HG02798 (cell line): Measurements from ENCODE around the gene GCK.
"Not testable (repeated sequence)": the region's sequence is repeated elsewhere in the genome, so short reads cannot be mapped to it uniquely, and the experiment has no call there.

Experiments
- ATAC-seq: cut with Tn5 transposase; IDR thresholded peaks from one replicate; pipeline ENCODE4 v1.9.1; 2021; ENCODE audit warnings: mild to moderate bottlenecking; ENCODE audit not compliant: unreplicated experiment, poor library complexity

GCK gene

GRCh38 chr7:44210107-44210506, 20.9 kb upstream of the GCK start:
- ATAC-seq: no peak

GRCh38 chr7:44208085-44208484, 18.8 kb upstream of the GCK start:
- no peak for ATAC-seq

GRCh38 chr7:44206008-44206407, 16.8 kb upstream of the GCK start:
- no peak for ATAC-seq

- ATAC-seq: no peak
These were observed 12.6 kb upstream of the GCK start for GRCh38 chr7:44201813-44202212.

- ATAC-seq: peak; percentile 100
These were observed 11.6 kb upstream of the GCK start, which contains the start of gene YKT6 for GRCh38 chr7:44200699-44201461. Gene YKT6, plus strand, starts transcription at chr7:44200978. Its CDS starts 158 bp downstream, at chr7:44201136.

- ATAC-seq: not testable (repeated sequence)
These were observed 10.9 kb upstream of the GCK start for GRCh38 chr7:44200163-44200562.

- ATAC-seq: no peak
These were observed 8.2 kb upstream of the GCK start for GRCh38 chr7:44197474-44197873.

- ATAC-seq: no peak
These were observed 7.2 kb upstream of the GCK start for GRCh38 chr7:44196450-44196872.

GRCh38 chr7:44195889-44196288, 6.7 kb upstream of the GCK start:
- ATAC-seq: no peak

- no peak for ATAC-seq
These were observed 5.4 kb upstream of the GCK start for GRCh38 chr7:44194562-44195145.

GRCh38 chr7:44194069-44194468, 4.8 kb upstream of the GCK start:
- no peak for ATAC-seq

GRCh38 chr7:44193011-44193802, 4.0 kb upstream of the GCK start:
- no peak for ATAC-seq

- ATAC-seq: no peak
These were observed 1.9 kb upstream of the GCK start for GRCh38 chr7:44191171-44191570.

- no peak for ATAC-seq
These were observed 994 bp upstream of the GCK start for GRCh38 chr7:44189993-44190872.

- no peak for ATAC-seq
These were observed 586 bp downstream of the GCK start for GRCh38 chr7:44188480-44189225.

GRCh38 chr7:44187636-44188416, 1.4 kb downstream of the GCK start:
- ATAC-seq: no peak

- ATAC-seq: no peak
These were observed 2.5 kb downstream of the GCK start for GRCh38 chr7:44186736-44187135.

GRCh38 chr7:44185729-44186128, 3.5 kb downstream of the GCK start:
- ATAC-seq: no peak
